ENCODE results near the gene GIT1.
"Not testable (repeated sequence)": the region's sequence is repeated elsewhere in the genome, so short reads cannot be mapped to it uniquely, and the experiment has no call there.

GIT1 gene

GRCh38 chr17:29567554-29568330, 21.7 kb downstream of the GIT1 start:
- DNase-seq (ENCODE audit: low read depth): peak; percentile 43

GRCh38 chr17:29567304-29567553, 22.2 kb downstream of the GIT1 start:
- DNase-seq (ENCODE audit: low read depth): no peak

- peak; percentile 71 for DNase-seq (ENCODE audit: low read depth)
These were observed 22.8 kb downstream of the GIT1 start, which contains the start of gene ABHD15 for GRCh38 chr17:29566473-29567303. Gene ABHD15 (minus strand): TSS chr17:29567037. CDS start chr17:29566966, 71 bp downstream.

- DNase-seq (ENCODE audit: low read depth): no peak
These were observed 23.6 kb downstream of the GIT1 start for GRCh38 chr17:29565643-29566472.

- no peak for DNase-seq (ENCODE audit: low read depth)
These were observed 25.6 kb downstream of the GIT1 start for GRCh38 chr17:29563816-29564215.

GRCh38 chr17:29562615-29563014, 26.8 kb downstream of the GIT1 start:
- no peak for DNase-seq (ENCODE audit: low read depth)

GRCh38 chr17:29561554-29562517, 27.6 kb downstream of the GIT1 start:
- peak; percentile 17 for DNase-seq (ENCODE audit: low read depth)

GRCh38 chr17:29560316-29560715, 29.1 kb downstream of the GIT1 start:
- no peak for DNase-seq (ENCODE audit: low read depth)

- DNase-seq (ENCODE audit: low read depth): no peak
These were observed 29.8 kb downstream of the GIT1 start for GRCh38 chr17:29559640-29560039.

GRCh38 chr17:29558139-29558538, 31.3 kb downstream of the GIT1 start:
- DNase-seq (ENCODE audit: low read depth): not testable (repeated sequence)

GRCh38 chr17:29557739-29558116, 31.7 kb downstream of the GIT1 start:
- no peak for DNase-seq (ENCODE audit: low read depth)

- peak; percentile 63 for DNase-seq (ENCODE audit: low read depth)
These were observed 32.2 kb downstream of the GIT1 start for GRCh38 chr17:29557085-29557738.

- DNase-seq (ENCODE audit: low read depth): no peak
These were observed 33.6 kb downstream of the GIT1 start for GRCh38 chr17:29555840-29556239.

GRCh38 chr17:29549177-29549923, 40.1 kb downstream of the GIT1 start:
- DNase-seq (ENCODE audit: low read depth): peak; percentile 51

- DNase-seq (ENCODE audit: low read depth): peak; percentile 25
These were observed 42.6 kb downstream of the GIT1 start for GRCh38 chr17:29546830-29547229.

- peak; percentile 25 for DNase-seq (ENCODE audit: low read depth)
These were observed 43.4 kb downstream of the GIT1 start for GRCh38 chr17:29546085-29546484.

GRCh38 chr17:29544066-29544465, 45.4 kb downstream of the GIT1 start:
- no peak for DNase-seq (ENCODE audit: low read depth)

GRCh38 chr17:29533976-29534375, 55.5 kb downstream of the GIT1 start:
- DNase-seq (ENCODE audit: low read depth): no peak

- peak; percentile 15 for DNase-seq (ENCODE audit: low read depth)
These were observed 63.1 kb downstream of the GIT1 start for GRCh38 chr17:29526322-29526721.

- DNase-seq (ENCODE audit: low read depth): no peak
These were observed 64.8 kb downstream of the GIT1 start for GRCh38 chr17:29524692-29525091.

Data from iris pigment epithelial cell (primary cell).